ENCODE results near the gene PERM1.

Gene PERM1

DNA sequence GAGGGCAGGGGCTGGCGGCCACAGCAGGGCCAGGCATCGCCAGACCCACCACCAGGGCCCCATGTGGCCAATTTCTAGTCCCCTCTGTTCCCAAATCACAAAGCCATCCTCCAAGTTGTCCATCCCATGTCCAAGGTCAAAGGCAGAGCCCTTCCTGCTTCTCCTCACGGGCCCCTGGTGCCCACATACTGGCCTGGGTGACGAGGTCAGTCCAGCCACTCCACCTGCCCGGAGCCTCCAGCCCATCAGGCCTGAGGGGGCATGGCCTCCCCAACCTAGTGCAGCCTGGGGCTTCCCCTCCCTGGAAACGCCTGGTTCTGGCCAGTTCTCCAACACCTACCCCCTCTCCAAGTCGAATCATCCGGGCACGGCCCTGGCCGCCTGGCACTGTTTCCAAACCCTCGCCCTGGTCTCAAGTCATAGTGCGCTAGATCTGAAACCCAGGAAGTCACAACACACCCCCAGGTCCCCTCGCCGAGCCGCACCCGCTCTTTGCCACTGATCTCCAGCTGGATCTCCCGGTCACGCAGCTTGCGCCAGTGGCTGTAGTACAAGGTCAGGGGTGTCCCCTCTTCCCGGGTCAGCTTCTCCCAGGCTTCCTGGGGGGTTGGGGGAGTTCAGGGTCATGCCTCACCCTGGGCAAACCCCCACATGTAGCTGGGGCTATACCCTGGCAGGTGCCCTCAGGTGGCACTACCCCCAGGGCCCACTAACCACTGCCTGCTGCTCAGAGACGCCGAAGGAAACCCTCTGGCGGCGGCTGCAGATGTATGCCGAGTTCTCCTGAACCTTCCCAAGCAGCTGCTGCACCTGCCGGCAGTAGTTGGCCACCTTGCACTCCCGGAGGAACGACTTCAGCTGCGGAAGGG, 36.0 kb downstream of the PERM1 start:
- no peak for DNase-seq

DNA sequence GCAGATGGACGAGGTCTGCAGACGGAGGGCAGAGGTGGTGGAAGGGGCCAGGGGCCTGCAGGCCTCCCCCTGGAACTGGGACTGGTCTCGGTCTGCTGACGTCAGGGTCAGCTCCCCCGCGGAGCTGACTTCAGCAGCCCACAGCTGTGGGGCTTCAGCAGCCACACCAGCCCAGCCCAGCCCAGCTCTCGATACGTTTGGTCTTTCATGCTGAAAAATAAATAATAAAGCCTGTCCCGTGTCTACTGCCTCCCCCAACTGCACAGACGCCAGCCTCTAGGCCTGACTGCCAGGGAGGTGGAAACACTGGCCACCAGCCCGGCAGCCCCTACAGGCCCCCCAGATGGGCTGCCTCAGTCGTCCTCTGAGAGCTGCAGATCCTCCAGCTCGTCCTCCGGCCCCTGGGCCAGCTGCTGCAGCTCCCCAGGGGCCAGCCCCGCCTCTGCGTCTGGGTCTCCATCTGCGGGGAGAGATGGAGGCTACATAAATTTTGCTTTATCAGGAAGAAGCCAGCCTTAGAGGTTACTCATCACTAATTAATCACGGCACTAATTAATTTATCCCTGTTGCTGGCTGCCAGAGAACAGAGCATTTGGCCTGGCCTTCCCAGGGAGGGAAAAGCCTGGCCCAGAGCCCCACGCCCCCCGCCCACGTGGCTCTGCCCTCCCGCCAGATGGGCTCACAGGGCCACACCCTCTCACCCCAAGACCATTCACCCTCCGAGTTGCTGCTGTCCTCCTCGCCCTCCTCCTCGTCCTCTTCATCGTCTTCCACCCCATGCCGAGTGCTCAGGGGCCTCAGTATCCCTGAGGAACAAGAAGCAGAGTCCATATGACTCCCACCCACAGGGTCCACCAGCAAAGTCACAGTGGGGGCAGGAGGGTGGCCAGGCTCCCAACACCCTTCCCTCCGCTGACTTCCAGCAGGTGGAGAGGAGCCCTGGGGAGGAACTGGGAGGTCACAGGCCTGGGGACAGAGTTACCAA, 37.3 kb downstream of the PERM1 start:
- DNase-seq = no peak

DNA sequence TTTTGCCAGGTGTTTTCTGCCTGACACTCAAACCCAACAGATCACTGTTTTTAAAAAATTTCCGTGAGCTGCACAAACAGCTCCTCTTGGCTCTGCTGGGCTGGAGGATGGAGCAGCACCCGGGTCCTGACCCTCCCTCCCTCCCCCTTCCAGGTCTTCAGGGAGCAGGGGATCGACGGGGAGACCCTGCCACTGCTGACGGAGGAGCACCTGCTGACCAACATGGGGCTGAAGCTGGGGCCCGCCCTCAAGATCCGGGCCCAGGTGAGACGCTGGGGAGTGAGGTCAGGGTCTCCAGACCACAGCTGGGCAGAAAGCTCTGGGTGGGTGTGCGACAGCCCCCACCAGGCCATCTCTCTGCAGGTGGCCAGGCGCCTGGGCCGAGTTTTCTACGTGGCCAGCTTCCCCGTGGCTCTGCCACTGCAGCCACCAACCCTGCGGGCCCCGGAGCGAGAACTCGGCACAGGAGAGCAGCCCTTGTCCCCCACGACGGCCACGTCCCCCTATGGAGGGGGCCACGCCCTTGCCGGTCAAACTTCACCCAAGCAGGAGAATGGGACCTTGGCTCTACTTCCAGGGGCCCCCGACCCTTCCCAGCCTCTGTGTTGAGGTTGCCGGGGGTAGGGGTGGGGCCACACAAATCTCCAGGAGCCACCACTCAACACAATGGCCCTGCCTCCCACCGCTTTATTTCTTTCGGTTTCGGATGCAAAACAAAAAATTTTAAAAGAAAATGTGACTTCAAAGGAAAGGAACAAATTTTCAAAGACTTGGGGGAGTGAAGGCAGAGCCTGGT, 38.1 kb downstream of the PERM1 start:
- no peak for DNase-seq

- DNase-seq = no peak
These were observed 38.9 kb downstream of the PERM1 start for GRCh38 chr1:942864-943533.

DNA sequence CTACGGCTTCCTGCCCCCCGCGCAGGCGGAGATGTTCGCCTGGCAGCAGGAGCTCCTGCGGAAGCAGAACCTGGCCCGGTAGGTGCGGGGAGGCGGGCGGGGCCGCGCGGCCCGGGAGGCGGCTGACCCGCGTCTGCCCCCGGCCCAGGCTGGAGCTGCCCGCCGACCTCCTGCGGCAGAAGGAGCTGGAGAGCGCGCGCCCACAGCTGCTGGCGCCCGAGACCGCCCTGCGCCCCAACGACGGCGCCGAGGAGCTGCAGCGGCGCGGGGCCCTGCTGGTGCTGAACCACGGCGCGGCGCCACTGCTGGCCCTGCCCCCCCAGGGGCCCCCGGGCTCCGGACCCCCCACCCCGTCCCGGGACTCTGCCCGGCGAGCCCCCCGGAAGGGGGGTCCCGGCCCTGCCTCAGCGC, 39.5 kb downstream of the PERM1 start:
- no peak for DNase-seq

DNA sequence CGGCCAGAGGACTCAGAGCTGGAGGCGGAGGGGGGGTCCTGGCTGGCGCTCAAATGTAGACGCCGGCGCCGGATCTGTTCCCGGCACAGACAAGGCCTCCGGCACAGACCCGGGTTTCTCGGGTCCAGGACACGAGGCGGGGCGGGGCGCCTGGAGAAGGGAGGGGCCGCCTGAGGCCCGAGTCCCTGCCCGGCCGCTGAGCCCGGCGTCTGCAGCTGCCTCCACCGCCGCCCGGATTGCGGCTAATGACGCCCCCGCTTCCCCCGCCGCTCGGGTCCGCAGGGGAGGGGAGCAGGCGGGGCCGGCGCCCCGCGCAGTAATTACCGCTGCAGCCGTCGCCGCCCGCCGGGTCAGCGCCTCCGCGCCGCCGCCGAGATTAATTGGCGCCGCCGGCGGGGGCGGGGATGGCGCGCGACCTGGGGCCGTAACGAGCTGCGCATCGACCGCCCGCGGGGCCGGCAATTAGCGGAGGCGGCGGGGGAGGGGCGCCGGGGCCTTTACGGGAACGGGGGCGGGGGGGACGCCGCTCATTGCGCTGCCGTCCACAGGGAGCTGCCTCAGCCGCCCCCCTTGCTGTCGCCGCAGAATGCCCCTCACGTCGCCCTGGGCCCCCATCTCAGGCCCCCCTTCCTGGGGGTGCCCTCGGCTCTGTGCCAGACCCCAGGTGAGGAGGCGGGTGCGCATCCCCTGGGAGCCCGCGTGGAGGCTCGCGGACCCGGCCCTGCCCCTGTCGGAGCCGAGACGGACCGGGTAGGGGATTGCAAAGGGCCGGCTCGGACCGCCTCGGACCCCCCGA, 40.1 kb downstream of the PERM1 start:
- peak; percentile 29 for DNase-seq

DNA sequence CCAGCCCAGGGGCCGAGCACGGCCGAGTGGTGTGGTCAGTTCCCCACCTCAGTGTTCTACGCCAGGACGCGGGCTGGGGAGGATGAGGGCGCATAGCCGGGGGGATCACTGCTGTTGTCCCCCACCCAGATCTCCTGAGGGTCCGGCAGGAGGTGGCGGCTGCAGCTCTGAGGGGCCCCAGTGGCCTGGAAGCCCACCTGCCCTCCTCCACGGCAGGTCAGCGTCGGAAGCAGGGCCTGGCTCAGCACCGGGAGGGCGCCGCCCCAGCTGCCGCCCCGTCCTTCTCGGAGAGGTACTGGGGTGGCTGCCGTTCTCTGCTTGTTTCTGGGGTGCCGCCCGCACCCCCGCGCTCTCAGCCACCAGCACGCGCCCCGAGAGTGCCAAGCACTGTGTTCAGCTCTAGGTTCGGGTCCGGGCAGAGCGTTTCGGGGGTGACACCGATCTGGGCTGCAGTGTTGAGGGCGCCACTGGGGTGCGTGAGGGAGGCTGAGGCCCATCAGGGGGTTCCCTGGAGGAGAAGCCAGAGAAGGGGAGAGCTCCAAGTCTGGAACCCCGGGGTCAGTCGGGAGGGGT, 40.8 kb downstream of the PERM1 start:
- DNase-seq = no peak

- peak; percentile 49 for DNase-seq
These were observed 41.5 kb downstream of the PERM1 start for GRCh38 chr1:940107-941014.

DNA sequence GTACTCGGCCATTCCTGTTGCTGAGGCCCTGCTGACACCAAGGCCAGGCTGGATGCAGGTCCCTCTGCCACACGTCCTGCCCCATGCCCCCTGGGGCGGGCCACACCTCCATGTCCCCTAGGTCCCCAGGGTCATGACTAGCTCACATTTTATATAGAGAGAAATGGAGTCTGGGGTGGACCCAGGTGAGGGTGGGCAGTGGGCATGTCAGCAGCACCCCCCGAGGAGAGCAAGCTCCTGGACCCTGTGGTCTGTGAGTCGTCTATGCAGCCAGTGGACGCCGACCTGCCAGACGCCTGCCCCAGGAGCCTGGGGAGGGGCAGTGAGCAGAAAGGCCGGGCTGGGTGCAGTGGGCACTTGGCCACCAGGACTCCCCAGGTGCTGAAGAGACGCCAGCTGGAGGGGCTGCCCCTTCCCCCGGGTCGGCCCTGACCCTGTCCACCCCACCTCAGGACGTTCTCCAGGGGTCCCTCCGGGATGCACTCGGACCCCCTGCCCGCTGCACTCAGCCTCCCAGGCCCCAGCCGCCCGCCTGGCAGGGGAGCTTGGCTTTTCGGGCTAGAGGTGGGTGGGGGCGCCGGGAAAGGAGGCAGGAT, 42.3 kb downstream of the PERM1 start:
- DNase-seq = no peak

DNA sequence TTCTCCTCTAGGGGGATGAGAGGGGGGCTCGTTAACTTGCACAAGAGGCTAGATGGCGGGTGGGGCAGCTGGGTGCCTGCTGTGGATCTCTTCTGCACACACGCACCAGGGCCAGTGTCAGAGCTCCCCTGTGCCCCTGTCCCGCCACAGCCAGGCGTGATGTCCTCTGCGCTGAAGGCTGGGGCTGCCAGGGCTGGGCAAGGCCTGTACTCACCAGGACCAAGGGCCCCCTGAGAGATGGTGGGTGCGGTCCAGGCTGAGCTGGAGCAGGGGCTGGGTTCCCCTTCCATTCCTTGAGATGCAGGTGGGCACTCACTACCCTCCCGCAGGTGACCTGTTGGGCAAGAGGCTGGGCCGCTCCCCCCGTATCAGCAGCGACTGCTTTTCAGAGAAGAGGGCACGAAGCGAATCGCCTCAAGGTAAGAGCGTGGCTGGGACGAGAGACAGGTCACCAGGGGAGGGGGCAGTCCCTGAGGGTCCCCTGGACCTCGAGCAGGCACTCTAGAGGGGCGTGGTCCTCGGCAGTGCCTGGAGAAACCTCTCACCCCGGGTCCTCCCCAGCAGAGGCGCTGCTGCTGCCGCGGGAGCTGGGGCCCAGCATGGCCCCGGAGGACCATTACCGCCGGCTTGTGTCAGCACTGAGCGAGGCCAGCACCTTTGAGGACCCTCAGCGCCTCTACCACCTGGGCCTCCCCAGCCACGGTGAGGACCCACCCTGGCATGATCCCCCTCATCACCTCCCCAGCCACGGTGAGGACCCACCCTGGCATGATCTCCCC, 43.0 kb downstream of the PERM1 start:
- no peak for DNase-seq

- peak; percentile 47 for DNase-seq
These were observed 43.7 kb downstream of the PERM1 start for GRCh38 chr1:938088-938683.

GRCh38 chr1:937521-937920, 44.4 kb downstream of the PERM1 start:
- no peak for DNase-seq

DNA sequence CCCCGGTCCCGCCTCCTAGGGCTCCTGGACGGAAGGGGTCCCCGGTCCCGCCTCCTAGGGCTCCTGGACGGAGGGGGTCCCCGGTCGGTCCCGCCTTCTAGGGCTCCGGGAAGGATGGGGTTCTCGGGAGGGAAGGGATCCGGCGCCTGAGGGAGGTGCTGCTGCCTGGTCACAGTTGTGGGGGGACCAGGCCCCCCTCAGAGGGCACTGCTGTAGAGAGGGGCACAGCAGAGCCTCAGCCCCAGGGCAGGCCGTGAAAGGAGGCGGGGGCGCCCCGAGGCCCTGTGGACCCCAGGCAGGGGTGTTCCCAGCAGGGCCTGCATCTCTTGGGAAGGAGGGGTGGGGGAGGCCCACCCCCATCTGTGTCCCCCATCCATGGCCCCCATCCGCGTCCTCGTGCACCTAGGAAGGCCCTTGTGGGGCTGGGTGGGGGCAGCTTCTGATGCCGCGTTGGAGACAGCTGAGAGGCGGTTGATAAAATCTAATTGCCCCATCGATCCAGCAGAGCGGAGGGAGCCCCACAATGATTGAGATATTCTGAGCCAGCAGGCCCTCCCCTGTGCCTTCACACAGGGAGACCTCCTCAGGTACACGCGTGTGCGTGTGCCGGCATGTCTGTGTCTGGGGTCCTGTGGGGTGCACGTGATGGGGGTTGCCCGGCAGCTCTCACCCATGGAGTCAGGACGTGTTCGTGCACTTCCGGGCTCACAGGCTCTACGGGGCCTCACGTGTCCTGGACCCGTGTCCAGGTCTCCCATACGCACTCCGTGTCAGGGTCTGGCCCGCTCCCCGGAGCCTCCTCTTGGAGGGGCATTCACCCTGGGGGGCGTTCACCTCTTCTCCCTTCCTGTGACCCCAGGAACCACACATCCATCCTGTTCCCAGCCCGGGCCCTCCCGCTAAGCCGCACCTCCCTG, 45.3 kb downstream of the PERM1 start:
- no peak for DNase-seq

DNA sequence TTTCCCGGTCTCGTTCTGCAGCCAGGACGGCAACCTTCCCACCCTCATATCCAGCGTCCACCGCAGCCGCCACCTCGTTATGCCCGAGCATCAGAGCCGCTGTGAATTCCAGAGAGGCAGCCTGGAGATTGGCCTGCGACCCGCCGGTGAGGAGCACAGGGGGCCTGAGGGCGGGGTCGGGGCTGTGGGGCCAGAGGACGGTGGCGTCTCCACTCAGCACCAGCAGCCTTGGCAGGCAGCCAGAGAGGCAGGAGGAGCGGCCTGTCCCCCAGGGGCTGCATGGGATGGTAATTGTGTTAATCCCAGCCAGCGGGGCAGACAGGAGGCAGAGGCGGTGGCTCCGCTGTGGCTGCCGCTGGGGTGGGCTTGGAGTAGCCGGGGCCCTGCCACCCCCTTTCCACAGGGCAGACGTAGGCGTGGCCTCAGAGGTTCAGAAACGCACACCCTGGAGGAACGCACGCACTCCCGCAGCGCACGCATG, 46.1 kb downstream of the PERM1 start:
- DNase-seq = no peak

DNA sequence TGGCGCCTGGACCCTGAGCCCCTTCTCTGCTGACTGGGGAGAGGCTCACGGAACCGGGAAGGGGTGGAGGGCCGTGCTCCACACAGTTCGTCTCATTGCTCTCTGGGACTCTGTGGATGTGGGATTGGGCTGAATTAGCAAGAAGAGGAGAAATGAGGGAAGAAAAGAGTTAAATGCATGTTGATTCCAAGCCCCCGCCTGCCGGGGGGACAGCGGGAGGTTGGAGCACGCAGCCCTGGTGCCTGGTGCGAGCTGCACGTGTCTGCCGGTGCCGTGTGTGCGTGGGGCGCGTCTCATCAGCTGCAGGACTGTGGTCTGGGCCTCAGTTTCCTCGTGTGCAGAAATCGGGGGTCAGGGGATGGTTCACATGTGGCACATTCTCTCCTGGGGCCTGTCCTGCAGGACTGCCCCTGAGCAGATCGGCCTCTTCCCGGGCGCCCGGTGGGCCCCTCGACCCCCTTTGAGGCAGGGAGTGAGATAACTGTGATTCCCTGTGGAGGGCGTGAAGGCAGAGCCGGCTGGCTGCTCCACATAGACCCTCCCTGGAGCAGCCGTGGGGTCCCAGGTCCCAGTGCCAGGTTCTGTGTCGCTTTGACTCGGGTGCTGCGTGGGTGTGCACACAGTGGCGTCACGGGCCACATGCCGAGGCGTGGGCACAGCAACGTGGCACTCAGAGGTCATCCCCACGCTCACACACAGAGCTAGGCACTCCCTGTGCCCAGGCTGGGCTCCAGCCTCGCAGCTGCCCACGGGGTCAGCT, 46.7 kb downstream of the PERM1 start:
- no peak for DNase-seq

DNA sequence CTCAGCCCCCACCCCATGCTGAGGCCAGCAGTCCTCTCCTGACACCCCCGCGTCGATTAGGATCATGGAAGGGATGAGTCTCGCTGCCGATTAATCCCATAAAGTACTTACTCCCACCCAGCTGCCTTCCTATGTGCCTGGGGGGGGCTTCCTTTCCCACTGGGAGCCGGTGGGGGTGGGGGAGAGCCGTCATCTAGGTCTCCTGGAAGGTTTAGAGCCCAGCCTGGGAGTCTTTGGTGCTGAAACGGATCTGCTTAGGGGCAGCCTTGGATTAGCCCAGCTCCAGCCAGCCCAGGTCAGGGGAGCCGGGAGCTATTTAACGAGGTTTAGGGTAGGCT, 48.3 kb downstream of the PERM1 start:
- no peak for DNase-seq
